H9 (cell line): Measurements from ENCODE around the gene NEXN. TPM values are rescaled to one million over a fixed set of nuclear protein-coding genes. Genes with fewer than 3 reads are reported as not detected.

ENCODE experiments used
- DNase-seq: peaks from one replicate; pipeline ENCODE4 v3.0.0-alpha.2; 2017
- H2AFZ ChIP-seq: one replicate; pipeline ENCODE4 v1.6.1; 2013; ENCODE audit warnings: mild to moderate bottlenecking, low read length, control low read depth, moderate library complexity
- H2AK5ac ChIP-seq: 2 replicates; pipeline ENCODE4 v1.6.1; 2013; ENCODE audit warnings: low read length, control low read depth, mixed read lengths; ENCODE audit not compliant: insufficient read length
- H2BK120ac ChIP-seq: one replicate; pipeline ENCODE4 v1.6.1; 2013; ENCODE audit warnings: low read depth, mild to moderate bottlenecking, low read length, control low read depth, inconsistent platforms; ENCODE audit not compliant: poor library complexity, severe bottlenecking
- H2BK12ac ChIP-seq: 2 replicates; pipeline ENCODE4 v1.6.1; 2013; ENCODE audit warnings: low read length, control low read depth, mixed read lengths, low read depth; ENCODE audit not compliant: insufficient read length
- H2BK15ac ChIP-seq: 2 replicates; pipeline ENCODE4 v1.6.1; 2013; ENCODE audit warnings: low read depth, low read length, control low read depth
- H2BK20ac ChIP-seq: one replicate; pipeline ENCODE4 v1.6.1; 2013; ENCODE audit warnings: low read depth, mild to moderate bottlenecking, low read length, control low read depth, inconsistent platforms; ENCODE audit not compliant: poor library complexity, severe bottlenecking
- H2BK5ac ChIP-seq: 2 replicates; pipeline ENCODE4 v1.6.1; 2013; ENCODE audit warnings: low read length, control low read depth, mixed read lengths; ENCODE audit not compliant: insufficient read length
- H3K14ac ChIP-seq: 2 replicates; pipeline ENCODE4 v1.6.1; 2013; ENCODE audit warnings: low read length, control low read depth; ENCODE audit not compliant: insufficient read depth
- H3K18ac ChIP-seq: 2 replicates; pipeline ENCODE4 v1.6.1; 2013; ENCODE audit warnings: low read depth, mild to moderate bottlenecking, mixed read lengths, low read length, control low read depth; ENCODE audit not compliant: insufficient read length
- H3K23ac ChIP-seq: 2 replicates; pipeline ENCODE4 v1.6.1; 2013; ENCODE audit warnings: low read length, control low read depth, mixed read lengths, low read depth; ENCODE audit not compliant: insufficient read length
- H3K23me2 ChIP-seq: 2 replicates; pipeline ENCODE4 v1.6.1; 2013; ENCODE audit warnings: low read depth, mild to moderate bottlenecking, mixed read lengths, low read length, control low read depth; ENCODE audit not compliant: insufficient read length, poor library complexity, severe bottlenecking
- H3K27ac ChIP-seq: 2 replicates; pipeline ENCODE4 v1.5.1; 2013; ENCODE audit warnings: low read length, control low read depth, mixed read lengths, low read depth; ENCODE audit not compliant: insufficient read length
- H3K27me3 ChIP-seq: 2 replicates; pipeline ENCODE4 v1.6.1; 2013; ENCODE audit warnings: low read length, control low read depth, inconsistent platforms; ENCODE audit not compliant: insufficient read depth
- H3K4ac ChIP-seq: 2 replicates; pipeline ENCODE4 v1.6.1; 2013; ENCODE audit warnings: low read depth, mild to moderate bottlenecking, control low read depth, inconsistent platforms, low read length, moderate library complexity
- H3K4me1 ChIP-seq: 2 replicates; pipeline ENCODE4 v1.6.1; 2013; ENCODE audit warnings: low read length, control low read depth, inconsistent platforms; ENCODE audit not compliant: insufficient read depth
- H3K4me2 ChIP-seq: 2 replicates; pipeline ENCODE4 v1.6.1; 2013; ENCODE audit warnings: low read length, control low read depth, mixed read lengths; ENCODE audit not compliant: insufficient read length, insufficient read depth
- H3K56ac ChIP-seq: 2 replicates; pipeline ENCODE4 v1.6.1; 2013; ENCODE audit warnings: low read depth, mild to moderate bottlenecking, mixed read lengths, low read length, control low read depth; ENCODE audit not compliant: insufficient read length
- H3K79me1 ChIP-seq: 2 replicates; pipeline ENCODE4 v1.6.1; 2013; ENCODE audit warnings: low read depth, mild to moderate bottlenecking, moderate library complexity, low read length, control low read depth, inconsistent platforms; ENCODE audit not compliant: insufficient read depth, poor library complexity, severe bottlenecking
- H3K79me2 ChIP-seq: 2 replicates; pipeline ENCODE4 v1.6.1; 2013; ENCODE audit warnings: low read length, control low read depth, inconsistent platforms; ENCODE audit not compliant: insufficient read depth
- H3K9ac ChIP-seq: 2 replicates; pipeline ENCODE4 v1.6.1; 2013; ENCODE audit warnings: low read length, control low read depth, mixed read lengths; ENCODE audit not compliant: insufficient read length; ENCODE audit errors: extremely low read depth
- H3K9me3 ChIP-seq: one replicate; pipeline ENCODE4 v1.6.1; 2013; ENCODE audit warnings: low read depth, low read length, inconsistent platforms; ENCODE audit not compliant: control insufficient read depth
- H3T11ph ChIP-seq: one replicate; pipeline ENCODE4 v1.6.1; 2013; ENCODE audit warnings: mild to moderate bottlenecking, low read length, control low read depth, inconsistent platforms
- H4K20me1 ChIP-seq: one replicate; pipeline ENCODE4 v1.6.1; 2013; ENCODE audit not compliant: control insufficient read depth, insufficient read length, insufficient read depth
- H4K5ac ChIP-seq: 2 replicates; pipeline ENCODE4 v1.6.1; 2013; ENCODE audit warnings: low read depth, mild to moderate bottlenecking, mixed read lengths, low read length, control low read depth; ENCODE audit not compliant: insufficient read length
- H4K8ac ChIP-seq: replicated peaks from 2 replicates; pipeline ENCODE4 v1.6.1; 2013; ENCODE audit warnings: low read length, control low read depth, mixed read lengths, low read depth; ENCODE audit not compliant: insufficient read length
- H4K91ac ChIP-seq: 2 replicates; pipeline ENCODE4 v1.6.1; 2013; ENCODE audit warnings: low read depth, mild to moderate bottlenecking, moderate library complexity, mixed read lengths, low read length, control low read depth; ENCODE audit not compliant: insufficient read length
- H3K27ac Mint-ChIP-seq, 3 experiments: 2 replicates in 2 of 3; 3 replicates in 1 of 3; pipeline ENCODE4 v1.8.0; 2020 to 2021; ENCODE audit warnings: mixed read lengths in 3 of 3, mild to moderate bottlenecking in 1 of 3, moderate library complexity in 1 of 3
- H3K27me3 Mint-ChIP-seq: 2 replicates; pipeline ENCODE4 v1.8.0; 2021; ENCODE audit warnings: low read depth, mild to moderate bottlenecking, moderate library complexity, mixed read lengths
- H3K36me3 Mint-ChIP-seq, 3 experiments: 2 replicates in 2 of 3; 3 replicates in 1 of 3; pipeline ENCODE4 v1.8.0; 2020 to 2021; ENCODE audit warnings: low read depth in 3 of 3, mixed read lengths in 3 of 3; ENCODE audit not compliant: insufficient read depth in 1 of 3
- H3K4me1 Mint-ChIP-seq, 2 experiments: 2 replicates each; pipeline ENCODE4 v1.8.0; 2020; ENCODE audit warnings: mixed read lengths in 2 of 2
- H3K4me3 Mint-ChIP-seq, 2 experiments: 2 replicates in 1 of 2; 3 replicates in 1 of 2; pipeline ENCODE4 v1.8.0; 2020 to 2021; ENCODE audit warnings: mild to moderate bottlenecking in 2 of 2, mixed read lengths in 2 of 2, moderate library complexity in 1 of 2
- H3K9me3 Mint-ChIP-seq, 2 experiments: 2 replicates in 1 of 2; 3 replicates in 1 of 2; pipeline ENCODE4 v1.8.0; 2020; ENCODE audit warnings: mild to moderate bottlenecking in 2 of 2, mixed read lengths in 2 of 2, moderate library complexity in 1 of 2
- WGBS: extraction: QIAGEN DNeasy Blood & Tissue Kit; methylation state at CpG from one replicate; pipeline ENCODE4 v1.1.7; 2013; ENCODE audit warnings: missing lambda C conversion rate, low lambda C conversion rate, mixed read lengths; ENCODE audit not compliant: insufficient read length; ENCODE audit errors: extremely low coverage; 5-methylcytosine and 5-hydroxymethylcytosine counted together
- total RNA-seq: library from RNA; stranded (reverse); gene quantifications from 2 replicates; pipeline ENCODE4 v1.2.1, GENCODE V29; 2021
- TF ChIP-seq, protein P1 (sequence below): fragments of 200-600 bp; sonication (generic); conservative IDR thresholded peaks from 3 replicates; pipeline ENCODE4 v1.8.0; 2021; ENCODE audit warnings: antibody characterized with exemption, mild to moderate bottlenecking

NEXN gene
- total RNA-seq, 1 experiment from 2014 or later = 3.2 TPM

DNA sequence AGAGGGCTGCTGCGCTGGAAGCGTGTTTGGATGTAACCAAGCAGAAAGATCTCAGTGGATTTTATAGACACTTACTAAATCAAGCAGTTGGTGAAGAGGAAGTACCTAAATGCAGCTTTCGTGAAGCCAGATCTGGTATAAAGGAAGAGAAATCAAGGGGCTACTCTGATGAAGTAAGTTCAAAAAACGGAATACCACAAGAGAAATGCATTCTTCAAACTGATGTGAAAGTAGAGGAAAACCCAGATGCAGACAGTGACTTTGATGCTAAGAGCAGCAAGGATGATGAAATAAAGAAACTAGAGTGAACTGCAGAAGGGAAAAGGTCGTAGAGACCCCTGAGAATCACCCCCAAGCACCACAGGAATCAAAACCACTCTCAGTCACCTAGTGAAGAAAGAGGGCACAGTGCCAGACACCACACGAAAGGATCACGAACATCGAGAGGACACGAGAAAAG is 40.8 kb upstream of the NEXN start:
- TF ChIP-seq, protein P1, sequence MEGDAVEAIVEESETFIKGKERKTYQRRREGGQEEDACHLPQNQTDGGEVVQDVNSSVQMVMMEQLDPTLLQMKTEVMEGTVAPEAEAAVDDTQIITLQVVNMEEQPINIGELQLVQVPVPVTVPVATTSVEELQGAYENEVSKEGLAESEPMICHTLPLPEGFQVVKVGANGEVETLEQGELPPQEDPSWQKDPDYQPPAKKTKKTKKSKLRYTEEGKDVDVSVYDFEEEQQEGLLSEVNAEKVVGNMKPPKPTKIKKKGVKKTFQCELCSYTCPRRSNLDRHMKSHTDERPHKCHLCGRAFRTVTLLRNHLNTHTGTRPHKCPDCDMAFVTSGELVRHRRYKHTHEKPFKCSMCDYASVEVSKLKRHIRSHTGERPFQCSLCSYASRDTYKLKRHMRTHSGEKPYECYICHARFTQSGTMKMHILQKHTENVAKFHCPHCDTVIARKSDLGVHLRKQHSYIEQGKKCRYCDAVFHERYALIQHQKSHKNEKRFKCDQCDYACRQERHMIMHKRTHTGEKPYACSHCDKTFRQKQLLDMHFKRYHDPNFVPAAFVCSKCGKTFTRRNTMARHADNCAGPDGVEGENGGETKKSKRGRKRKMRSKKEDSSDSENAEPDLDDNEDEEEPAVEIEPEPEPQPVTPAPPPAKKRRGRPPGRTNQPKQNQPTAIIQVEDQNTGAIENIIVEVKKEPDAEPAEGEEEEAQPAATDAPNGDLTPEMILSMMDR = no peak
- Histone ChIP-seq H2AFZ (no peak overlapping the region), H3K14ac (no peak overlapping the region), H3K79me2 (no peaks in the 10 kb centered on the region), H3K79me1 (no peaks in the 10 kb centered on the region), H3K23me2 (no peaks in the 10 kb centered on the region), H4K8ac (no peak overlapping the region), H3K9me3 (no peaks in the 10 kb centered on the region), H2AK5ac (no peak overlapping the region), H4K91ac (no peak overlapping the region), H4K5ac (no peak overlapping the region), H3K4me2 (no peak overlapping the region), H3K23ac (no peak overlapping the region), H2BK20ac (no peak overlapping the region), H3K4ac (no peak overlapping the region), H2BK15ac (no peak overlapping the region), H3T11ph (no peak overlapping the region), H3K27ac (no peak overlapping the region), H3K56ac (no peak overlapping the region), H2BK12ac (no peak overlapping the region), H2BK120ac (no peak overlapping the region), H3K9ac (no peak overlapping the region), H3K18ac (no peak overlapping the region), H2BK5ac (no peak overlapping the region), H3K27me3 (no peaks in the 10 kb centered on the region), H4K20me1 (no peaks in the 10 kb centered on the region), H3K4me1 (no peaks in the 10 kb centered on the region; the same call in 1 of the 2 replicates)
- DNase-seq = no peak
- WGBS = no CpG with 5 or more reads among the region's 9 CpGs
- Mint-ChIP-seq H3K9me3 (no peaks in the 10 kb centered on the region), H3K36me3 (no peaks in the 10 kb centered on the region), H3K4me3 (no peak overlapping the region), H3K27me3 (no peaks in the 10 kb centered on the region), H3K4me1 (no peaks in the 10 kb centered on the region), H3K27ac (no peak overlapping the region)
